ENCODE measurements around the gene CNOT11. TPM values are rescaled to one million over a fixed set of nuclear protein-coding genes. Genes with fewer than 3 reads are reported as not detected.

CNOT11 gene
- total and polyA plus RNA-seq, 2 of the 8 experiments (the other 6 are each of a cell fraction or from before 2014, with no cell fraction given) = 41.5 to 54.6 TPM

DNA sequence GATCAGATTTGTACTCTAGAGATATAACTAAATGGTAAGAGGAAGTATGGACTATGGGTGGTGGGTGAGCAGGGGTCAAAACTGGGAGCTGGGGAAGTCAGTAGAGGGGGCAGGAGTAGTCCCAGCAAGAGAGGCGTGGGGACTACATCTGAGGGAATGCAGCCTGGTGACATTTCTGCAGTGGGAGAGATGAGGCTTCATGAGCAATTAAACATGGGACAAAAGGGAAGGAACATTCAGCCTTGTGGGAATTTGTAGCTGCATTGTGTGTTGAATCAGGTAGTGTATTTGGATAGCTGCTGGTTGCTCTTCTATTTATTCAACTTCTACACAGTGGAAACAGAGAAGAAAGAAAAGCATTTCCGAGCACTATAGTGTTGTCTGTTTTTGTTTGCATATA is 3.6 kb downstream of the CNOT11 start:
- Histone ChIP-seq H3K4me2 (ENCODE audit: insufficient read depth in 1 of 2, low read depth in 2 of 2, low read length in 2 of 2) (no peak overlapping the region), H3K79me1 (ENCODE audit: low read depth, low read length) (peaks cover 6% of the 10 kb centered on the region), H3K56ac (replicated peaks; ENCODE audit: insufficient read length, low read depth, low read length) (no peak overlapping the region), H2AK5ac (ENCODE audit: low read depth, low read length) (no peak overlapping the region), H3K4me1 (replicated peaks in 1 of 4; ENCODE audit: control insufficient read depth in 3 of 4, insufficient read depth in 4 of 4, low read length in 3 of 4) (peaks cover 0 to 12% (median 7%) of the 10 kb centered on the region in 4 experiments; a peak in 4 of 7 replicates), H3K36me3 (ENCODE audit: control insufficient read depth in 2 of 4, insufficient read depth in 4 of 4, low read length in 3 of 4) (peaks cover 0 to 14% (median 5%) of the 10 kb centered on the region in 4 experiments; a peak in 5 of 8 replicates), H3K23me2 (ENCODE audit: low read depth, low read length) (peaks cover 4% of the 10 kb centered on the region), H3K27ac (ENCODE audit: low read depth, low read length) (no peak overlapping the region), H3K4me3 (ENCODE audit: extremely low read depth in 1 of 4, insufficient read depth in 2 of 4, low read depth in 3 of 4, low read length in 4 of 4) (no peak overlapping the region), H3K9me3 (ENCODE audit: insufficient read depth in 2 of 2, low read depth in 1 of 2, low read length in 1 of 2) (no peaks in the 10 kb centered on the region), H4K5ac (ENCODE audit: insufficient read length, low read depth, low read length) (no peak overlapping the region), H3K4ac (replicated peaks; ENCODE audit: insufficient read length, low read depth, low read length) (no peak overlapping the region), H2BK12ac (ENCODE audit: low read depth, low read length) (no peak overlapping the region), H3K23ac (ENCODE audit: insufficient read length) (no peak overlapping the region), H4K8ac (ENCODE audit: extremely low read depth, insufficient read depth, low read length) (no peak overlapping the region), H3K18ac (ENCODE audit: extremely low read depth, low read length) (no peak overlapping the region), H2BK15ac (ENCODE audit: low read length) (no peak overlapping the region), H3K9ac (replicated peaks in 1 of 4; ENCODE audit: extremely low read depth in 1 of 4, low read depth in 3 of 4, low read length in 3 of 4) (no peak overlapping the region), H3K27me3 (replicated peaks in 1 of 4; ENCODE audit: control insufficient read depth in 3 of 4, extremely low read depth in 1 of 4, insufficient read depth in 3 of 4, low read length in 3 of 4) (no peaks in the 10 kb centered on the region), H2AFZ (ENCODE audit: low read length) (no peak overlapping the region), H4K20me1 (replicated peaks in 1 of 2; ENCODE audit: control insufficient read depth in 1 of 2, insufficient read depth in 2 of 2, low read length in 2 of 2) (peaks cover 6 to 9% of the 10 kb centered on the region in 2 experiments), H4K91ac (replicated peaks; ENCODE audit: insufficient read length, low read length) (no peak overlapping the region), H2BK5ac (ENCODE audit: low read depth, low read length) (no peak overlapping the region), H3K79me2 (ENCODE audit: control insufficient read depth in 1 of 2, insufficient read depth in 2 of 2, low read length in 2 of 2) (peaks cover 9 to 38% of the 10 kb centered on the region in 2 experiments), H3K14ac (ENCODE audit: insufficient read length) (no peak overlapping the region), H2BK120ac (replicated peaks; ENCODE audit: low read depth, low read length) (no peak overlapping the region), H2BK20ac (ENCODE audit: low read length) (no peak overlapping the region)
- POLR2A ChIA-PET (ENCODE audit: partially characterized antibody) = interaction anchor here (0.6 to 1.3 kb wide), 2 partner anchors 15 to 251 kb away, joined by 3 to 4 read pairs; no protein-coding TSS in a partner anchor
- TF ChIP-seq SP4 (IDR thresholded peaks at IDR 0.05; ENCODE audit: low read length) (no peak), CBX8 (IDR thresholded peaks at IDR 0.05; ENCODE audit: borderline replicate concordance, low read depth, low read length) (no peak), JUN (IDR thresholded peaks at IDR 0.05; ENCODE audit: low read depth, low read length) (no peak), RNF2 (IDR thresholded peaks at IDR 0.05; ENCODE audit: borderline replicate concordance, low read depth, low read length, missing control alignments, poor library complexity, severe bottlenecking) (no peak)
- CTCF ChIA-PET (ENCODE audit: partially characterized antibody) = interaction anchor here (0.6 to 1.5 kb wide), 5 partner anchors 11 to 132 kb away, joined by 3 to 5 read pairs (median 4); partner anchors contain the start of gene CREG2
- DNase-seq (ENCODE audit: low read depth in 1 of 2, low spot score in 2 of 2) = no peak
- FAIRE-seq = no peak
- 97% methylated on average over 2 of the region's 2 CpGs; no CpG with 5 or more reads in 1 of the 2 experiments for WGBS, 2 experiments (ENCODE audit: extremely low coverage in 1 of 2, insufficient coverage in 1 of 2, insufficient read length in 1 of 2, insufficient replicate concordance in 2 of 2, low coverage in 1 of 2, low lambda C conversion rate in 2 of 2, missing lambda C conversion rate in 1 of 2)
